ENCODE data around the gene SLC22A7.

SLC22A7 gene

GRCh38 chr6:43265564-43265963, 32.5 kb upstream of the SLC22A7 start:
- DNase-seq (ENCODE audit: low spot score), result no peak

- DNase-seq (ENCODE audit: low spot score), result no peak
These were observed 30.3 kb upstream of the SLC22A7 start for GRCh38 chr6:43267619-43268354.

GRCh38 chr6:43268355-43268700, 29.7 kb upstream of the SLC22A7 start:
- no peak for DNase-seq (ENCODE audit: low spot score)

GRCh38 chr6:43268782-43269272, 29.2 kb upstream of the SLC22A7 start:
- DNase-seq (ENCODE audit: low spot score), result no peak

- peak; percentile 56 for DNase-seq (ENCODE audit: low spot score)
These were observed 28.6 kb upstream of the SLC22A7 start for GRCh38 chr6:43269273-43270007.

GRCh38 chr6:43271103-43271815, 26.8 kb upstream of the SLC22A7 start:
- DNase-seq (ENCODE audit: low spot score), result no peak

- no peak for DNase-seq (ENCODE audit: low spot score)
These were observed 26.1 kb upstream of the SLC22A7 start for GRCh38 chr6:43271944-43272343.

- DNase-seq (ENCODE audit: low spot score), result no peak
These were observed 24.4 kb upstream of the SLC22A7 start for GRCh38 chr6:43273707-43274106.

GRCh38 chr6:43274127-43274915, 23.7 kb upstream of the SLC22A7 start:
- no peak for DNase-seq (ENCODE audit: low spot score)

GRCh38 chr6:43274916-43275597, 23.0 kb upstream of the SLC22A7 start:
- peak; percentile 62 for DNase-seq (ENCODE audit: low spot score)

GRCh38 chr6:43275801-43276576, 22.1 kb upstream of the SLC22A7 start:
- DNase-seq (ENCODE audit: low spot score), result no peak

GRCh38 chr6:43276577-43277305, 21.3 kb upstream of the SLC22A7 start:
- no peak for DNase-seq (ENCODE audit: low spot score)

GRCh38 chr6:43277306-43277642, 20.8 kb upstream of the SLC22A7 start:
- no peak for DNase-seq (ENCODE audit: low spot score)

GRCh38 chr6:43277643-43278523, 20.2 kb upstream of the SLC22A7 start:
- no peak for DNase-seq (ENCODE audit: low spot score)

- DNase-seq (ENCODE audit: low spot score), result peak; percentile 63
These were observed 19.5 kb upstream of the SLC22A7 start for GRCh38 chr6:43278524-43279078.

- no peak for DNase-seq (ENCODE audit: low spot score)
These were observed 17.8 kb upstream of the SLC22A7 start for GRCh38 chr6:43280234-43280633.

- no peak for DNase-seq (ENCODE audit: low spot score)
These were observed 16.0 kb upstream of the SLC22A7 start for GRCh38 chr6:43282060-43282459.

- DNase-seq (ENCODE audit: low spot score), result no peak
These were observed 15.2 kb upstream of the SLC22A7 start for GRCh38 chr6:43282636-43283513.
